CD14-positive monocyte (primary cell): ENCODE data around the gene DLEC1. TPM values are rescaled to one million over a fixed set of nuclear protein-coding genes. Genes with fewer than 3 reads are reported as not detected.
A peak's percentile ranks its signal among the peaks of the same experiment; 100 is the strongest.

Experiments used
- DNase-seq, 3 donors: peaks; one replicate each; pipeline ENCODE4 v3.0.0-alpha.2; 2011 to 2022
- H2AFZ ChIP-seq: 2 replicates; pipeline ENCODE4 v1.6.0; 2012; ENCODE audit warnings: mild to moderate bottlenecking, low read depth, low read length, inconsistent platforms; ENCODE audit not compliant: insufficient read depth, poor library complexity, severe bottlenecking
- H3K27ac ChIP-seq, 2 donors: 1 replicate in 1 of 2; 2 replicates in 1 of 2; pipeline ENCODE4 v1.5.1; 2012 to 2013; ENCODE audit warnings: low read length in 2 of 2, control low read depth in 1 of 2, inconsistent platforms in 1 of 2, low read depth in 1 of 2, mild to moderate bottlenecking in 1 of 2
- H3K27me3 ChIP-seq, 2 donors: one replicate each; pipeline versions ENCODE4 v1.6.0 to v1.6.1; 2011 to 2013; ENCODE audit warnings: low read length in 2 of 2; ENCODE audit not compliant: control insufficient read depth in 2 of 2, insufficient read depth in 2 of 2
- H3K36me3 ChIP-seq, 2 donors: replicated peaks in 1 of 2; 1 replicate in 1 of 2; 2 replicates in 1 of 2; pipeline versions ENCODE4 v1.5.1 to v1.6.1; 2012 to 2013; ENCODE audit warnings: low read length in 2 of 2, control low read depth in 1 of 2, inconsistent platforms in 1 of 2, mild to moderate bottlenecking in 1 of 2; ENCODE audit not compliant: insufficient read depth in 2 of 2, control insufficient read depth in 1 of 2
- H3K4me1 ChIP-seq, 2 donors: 1 replicate in 1 of 2; 2 replicates in 1 of 2; pipeline versions ENCODE4 v1.5.1 to v1.6.1; 2012 to 2013; ENCODE audit warnings: low read length in 2 of 2, control low read depth in 1 of 2, inconsistent platforms in 1 of 2, mild to moderate bottlenecking in 1 of 2, moderate library complexity in 1 of 2; ENCODE audit not compliant: insufficient read depth in 2 of 2, control insufficient read depth in 1 of 2
- H3K4me2 ChIP-seq: replicated peaks from 2 replicates; pipeline ENCODE3; 2012; ENCODE audit warnings: low read length, moderate library complexity, mild to moderate bottlenecking; ENCODE audit not compliant: poor library complexity, severe bottlenecking; ENCODE audit errors: extremely low read depth
- H3K4me3 ChIP-seq, 3 experiments: fragments of 200-600 bp in 1 of 3; sonication (generic) in 1 of 3; replicated peaks in 1 of 3; 1 replicate in 2 of 3; 2 replicates in 1 of 3; pipeline ENCODE4 v1.5.1; 2011 to 2013; ENCODE audit warnings: low read length in 3 of 3, mild to moderate bottlenecking in 3 of 3, control low read depth in 2 of 3, low read depth in 2 of 3, inconsistent platforms in 1 of 3, moderate library complexity in 1 of 3
- H3K79me2 ChIP-seq: 2 replicates; pipeline ENCODE4 v1.6.0; 2012; ENCODE audit warnings: mild to moderate bottlenecking, control low read depth, inconsistent platforms, low read length, moderate library complexity; ENCODE audit not compliant: insufficient read depth
- H3K9ac ChIP-seq: 2 replicates; pipeline ENCODE4 v1.6.0; 2017; ENCODE audit warnings: low read length, mild to moderate bottlenecking; ENCODE audit not compliant: insufficient read depth, poor library complexity, severe bottlenecking
- H3K9me3 ChIP-seq, 2 donors: replicated peaks in 1 of 2; 1 replicate in 1 of 2; 2 replicates in 1 of 2; pipeline versions ENCODE4 v1.5.1 to v1.6.1; 2012 to 2013; ENCODE audit warnings: low read length in 2 of 2, control low read depth in 1 of 2; ENCODE audit not compliant: control insufficient read depth in 1 of 2, insufficient read depth in 1 of 2
- H4K20me1 ChIP-seq: 2 replicates; pipeline ENCODE4 v1.6.0; 2012; ENCODE audit warnings: mild to moderate bottlenecking, low read length, control low read depth, moderate library complexity; ENCODE audit not compliant: insufficient read depth
- H3K27ac Mint-ChIP-seq, 7 donors: one replicate each; pipeline ENCODE4 v1.8.0; 2020; ENCODE audit warnings: mild to moderate bottlenecking in 7 of 7, mixed read lengths in 7 of 7, moderate library complexity in 6 of 7, inconsistent platforms in 2 of 7
- H3K27me3 Mint-ChIP-seq, 3 donors: one replicate each; pipeline ENCODE4 v1.8.0; 2021 to 2022; ENCODE audit warnings: low read depth in 3 of 3, mild to moderate bottlenecking in 3 of 3, mixed read lengths in 3 of 3, moderate library complexity in 3 of 3, inconsistent platforms in 1 of 3
- H3K36me3 Mint-ChIP-seq, 2 donors: one replicate each; pipeline ENCODE4 v1.8.0; 2020; ENCODE audit warnings: mixed read lengths in 2 of 2, inconsistent platforms in 1 of 2, mild to moderate bottlenecking in 1 of 2
- H3K4me1 Mint-ChIP-seq: one replicate; pipeline ENCODE4 v1.8.0; 2020; ENCODE audit warnings: mild to moderate bottlenecking, mixed read lengths
- H3K4me3 Mint-ChIP-seq, 2 donors: one replicate each; pipeline ENCODE4 v1.8.0; 2020; ENCODE audit warnings: mild to moderate bottlenecking in 2 of 2, mixed read lengths in 2 of 2, moderate library complexity in 1 of 2
- H3K9me3 Mint-ChIP-seq, 7 donors: one replicate each; pipeline ENCODE4 v1.8.0; 2020 to 2022; ENCODE audit warnings: mixed read lengths in 7 of 7, mild to moderate bottlenecking in 6 of 7, moderate library complexity in 6 of 7, inconsistent platforms in 2 of 7
- CTCF ChIP-seq: fragments of 200-600 bp; IDR thresholded peaks from one replicate; pipeline ENCODE4 v1.8.0; 2022; ENCODE audit warnings: antibody characterized with exemption, mild to moderate bottlenecking
- WGBS: methylation state at CpG from one replicate; pipeline ENCODE4 v1.1.5; 2013; ENCODE audit warnings: missing lambda C conversion rate; ENCODE audit not compliant: insufficient coverage; 5-methylcytosine and 5-hydroxymethylcytosine counted together
- intact Hi-C, 2 donors: fragments of 100-400 bp; cut with micrococcal nuclease; formaldehyde crosslinking; loops; one replicate each; pipeline versions ENCODE4 v1.15.0 to v1.15.1; 2023
- polyA plus RNA-seq, 3 donors: library from polyadenylated mRNA; depleted of rRNA in 1 of 3; unstranded in 2 of 3; stranded (reverse) in 1 of 3; fragments of 300-500 nt in 2 of 3; fragments of >200 nt in 1 of 3; fragmentation: Illumina TruSeq in 2 of 3; gene quantifications; 1 replicate in 2 of 3; 2 replicates in 1 of 3; pipeline ENCODE4 v1.2.3, GENCODE V29; 2012 to 2021

The DLEC1 gene
- polyA plus RNA-seq, 3 donors = 0.11 to 0.81 (median 0.14) TPM

GRCh38 chr3:37993460-37993819 is 45.6 kb upstream of the DLEC1 start:
- no peaks in the 10 kb centered on the region for H3K9me3 ChIP-seq
- H3K27ac ChIP-seq = peak overlapping the region; percentile 94
- H3K27me3 ChIP-seq = no peaks in the 10 kb centered on the region
- Mint-ChIP-seq H3K4me3 (peak overlapping the region; percentile 92 to 97), H3K27ac (peak overlapping the region; percentile 95 to 99 (median 97)), H3K4me1 (peaks cover 63% of the 10 kb centered on the region), H3K9me3 (no peaks in the 10 kb centered on the region), H3K36me3 (peaks cover 14 to 21% of the 10 kb centered on the region in 2 donors), H3K27me3 (peaks cover 2 to 6% (median 2%) of the 10 kb centered on the region in 3 donors)
- H2AFZ ChIP-seq = peak overlapping the region; percentile 91
- peaks cover 39% of the 10 kb centered on the region for H3K79me2 ChIP-seq
- peak overlapping the region; percentile 85 for H3K9ac ChIP-seq
- peaks cover 5 to 12% of the 10 kb centered on the region in 2 donors for H3K36me3 ChIP-seq
- intact Hi-C loops = no loop called here
- peak overlapping the region; percentile 62 to 84 (median 67) for H3K4me3 ChIP-seq
- DNase-seq = no peak
- WGBS = 83% methylated on average over 2 of the region's 6 CpGs
- no peaks in the 10 kb centered on the region for H4K20me1 ChIP-seq
- no peak for TF ChIP-seq CTCF
- H3K4me2 ChIP-seq = peak overlapping the region; percentile 79
- peaks cover 54 to 66% of the 10 kb centered on the region in 2 donors for H3K4me1 ChIP-seq

DNA sequence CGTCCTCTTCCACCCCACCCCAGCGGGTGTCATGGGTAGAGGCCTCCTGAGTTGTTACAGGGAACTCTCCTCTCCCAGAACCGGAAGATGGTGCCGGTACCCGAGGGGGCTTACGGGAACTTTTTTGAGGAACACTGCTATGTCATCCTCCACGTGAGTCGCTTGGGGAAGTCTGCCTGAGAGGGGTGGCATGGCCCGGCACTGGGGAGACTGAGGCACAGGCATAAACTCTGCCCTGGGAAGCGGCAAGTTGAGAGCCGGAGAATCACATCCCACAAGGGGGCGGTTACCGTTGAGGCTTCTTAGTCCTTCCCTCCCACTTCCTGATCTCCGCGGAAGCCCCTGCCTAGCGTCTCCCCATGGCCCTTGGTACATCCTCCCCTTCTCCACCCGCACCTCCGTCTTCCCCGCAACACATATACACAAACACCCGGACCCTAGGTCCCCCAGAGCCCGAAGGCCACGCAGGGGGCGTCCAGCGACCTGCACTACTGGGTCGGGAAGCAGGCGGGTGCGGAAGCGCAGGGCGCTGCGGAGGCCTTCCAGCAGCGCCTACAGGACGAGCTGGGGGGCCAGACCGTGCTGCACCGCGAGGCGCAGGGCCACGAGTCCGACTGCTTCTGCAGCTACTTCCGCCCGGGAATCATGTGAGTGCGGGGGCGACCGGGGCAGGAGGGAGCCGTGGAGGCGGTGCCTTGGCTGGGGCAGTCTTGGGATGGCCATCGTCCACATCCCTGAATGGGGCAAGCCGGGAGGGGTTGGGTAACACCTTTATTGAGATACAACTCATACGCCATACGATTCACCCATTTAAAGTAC is 45.0 kb upstream of the DLEC1 start:
- Histone ChIP-seq H3K79me2 (peaks cover 39% of the 10 kb centered on the region), H3K27me3 (no peaks in the 10 kb centered on the region), H3K36me3 (peaks cover 5 to 12% of the 10 kb centered on the region in 2 donors), H3K9ac (peak overlapping the region; percentile 85), H3K4me3 (peak overlapping the region; percentile 62 to 84 (median 67)), H4K20me1 (no peaks in the 10 kb centered on the region), H3K27ac (peak overlapping the region; percentile 94), H2AFZ (peak overlapping the region; percentile 91), H3K4me1 (peaks cover 52 to 65% of the 10 kb centered on the region in 2 donors), H3K9me3 (no peaks in the 10 kb centered on the region), H3K4me2 (peak overlapping the region; percentile 79)
- Mint-ChIP-seq H3K9me3 (no peaks in the 10 kb centered on the region), H3K36me3 (peaks cover 14 to 21% of the 10 kb centered on the region in 2 donors), H3K4me3 (peak overlapping the region; percentile 92 to 97), H3K4me1 (peaks cover 63% of the 10 kb centered on the region), H3K27me3 (peaks cover 2 to 5% (median 2%) of the 10 kb centered on the region in 3 donors), H3K27ac (peak overlapping the region; percentile 95 to 99 (median 97))
- no peak for TF ChIP-seq CTCF
- peak; percentile 62 to 88 (median 72) for DNase-seq
- intact Hi-C loops = no loop called here
- WGBS = 0% methylated on average over 44 of the region's 49 CpGs
